ENCODE data around the gene SLC6A4. TPM values are rescaled to one million over a fixed set of nuclear protein-coding genes. Genes with fewer than 3 reads are reported as not detected.

Gene SLC6A4
- total RNA-seq, 1 experiment from 2014 or later = 0.02 TPM

DNA sequence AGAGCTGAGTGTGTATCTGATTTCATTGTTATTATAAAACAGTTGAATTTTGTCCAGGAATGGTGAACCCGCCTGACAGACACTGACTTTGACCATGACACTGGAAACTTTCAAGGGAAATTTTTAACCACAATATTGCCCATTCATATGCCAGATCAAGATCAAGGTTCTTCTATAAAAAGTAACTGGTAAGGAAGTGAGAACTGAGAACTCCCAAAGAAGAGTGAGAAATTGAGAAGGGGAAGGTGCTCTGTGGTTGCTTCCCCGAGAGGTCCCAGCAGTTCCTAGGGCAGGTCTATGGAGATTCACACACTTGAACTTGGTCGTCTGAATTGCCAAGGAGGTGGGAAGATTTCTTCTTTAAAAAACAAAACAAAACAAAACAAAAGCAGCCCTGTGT is 27.3 kb downstream of the SLC6A4 start:
- no peak for DNase-seq
- Histone ChIP-seq H3K4me2 (ENCODE audit: insufficient read depth, insufficient read length, low read length) (no peak overlapping the region), H4K5ac (ENCODE audit: insufficient read length, low read depth, low read length) (no peak overlapping the region), H3K56ac (ENCODE audit: insufficient read length, low read depth, low read length) (no peak overlapping the region), H3K27ac (ENCODE audit: insufficient read length, low read depth, low read length) (no peak overlapping the region), H3K23me2 (ENCODE audit: insufficient read length, low read depth, low read length, poor library complexity, severe bottlenecking) (no peaks in the 10 kb centered on the region), H3K4ac (ENCODE audit: low read depth, low read length) (no peak overlapping the region), H4K8ac (replicated peaks; ENCODE audit: insufficient read length, low read depth, low read length) (no peak overlapping the region), H3K79me2 (ENCODE audit: insufficient read depth, low read length) (no peaks in the 10 kb centered on the region), H3K9me3 (ENCODE audit: control insufficient read depth, low read depth, low read length) (no peaks in the 10 kb centered on the region), H2AFZ (ENCODE audit: low read length) (no peak overlapping the region), H2BK20ac (ENCODE audit: low read depth, low read length, poor library complexity, severe bottlenecking) (no peak overlapping the region), H4K20me1 (ENCODE audit: control insufficient read depth, insufficient read depth, insufficient read length) (no peaks in the 10 kb centered on the region), H2BK5ac (ENCODE audit: insufficient read length, low read length) (no peak overlapping the region), H3K4me1 (ENCODE audit: insufficient read depth, low read length) (no peaks in the 10 kb centered on the region), H3K27me3 (ENCODE audit: insufficient read depth, low read length) (no peaks in the 10 kb centered on the region), H2BK15ac (ENCODE audit: low read depth, low read length) (no peak overlapping the region), H3K9ac (ENCODE audit: extremely low read depth, insufficient read length, low read length) (no peak overlapping the region), H4K91ac (ENCODE audit: insufficient read length, low read depth, low read length) (no peak overlapping the region), H3K79me1 (ENCODE audit: insufficient read depth, low read depth, low read length, poor library complexity, severe bottlenecking) (no peaks in the 10 kb centered on the region), H3K14ac (ENCODE audit: insufficient read depth, low read length) (no peak overlapping the region), H2BK12ac (ENCODE audit: insufficient read length, low read depth, low read length) (no peak overlapping the region), H2BK120ac (ENCODE audit: low read depth, low read length, poor library complexity, severe bottlenecking) (no peak overlapping the region), H3K18ac (ENCODE audit: insufficient read length, low read depth, low read length) (no peak overlapping the region), H3K23ac (ENCODE audit: insufficient read length, low read depth, low read length) (no peak overlapping the region), H3T11ph (ENCODE audit: low read length) (no peak overlapping the region), H2AK5ac (ENCODE audit: insufficient read length, low read length) (no peak overlapping the region)
- Mint-ChIP-seq H3K9me3 (no peaks in the 10 kb centered on the region), H3K27me3 (ENCODE audit: low read depth) (no peaks in the 10 kb centered on the region; the same call in none of the 2 replicates), H3K4me1 (peaks cover 3 to 4% of the 10 kb centered on the region in 2 experiments; a peak in 3 of 4 replicates), H3K27ac (no peak overlapping the region; a peak in 1 of 7 replicates), H3K36me3 (ENCODE audit: insufficient read depth in 1 of 3, low read depth in 3 of 3) (no peaks in the 10 kb centered on the region), H3K4me3 (no peak overlapping the region)
- no peak for TF ChIP-seq CTCF (conservative IDR thresholded peaks at IDR 0.05)
- no CpG with 5 or more reads among the region's 3 CpGs for WGBS (ENCODE audit: extremely low coverage, insufficient read length, low lambda C conversion rate)

All from H9 (cell line).